DND-41 (cell line): ENCODE data around the gene BRIP1.

Experiments
- ATAC-seq: fragments of 200-7000 bp; cut with Tn5 transposase; 3 replicates; pipeline ENCODE4 v1.9.1; 2021; ENCODE audit warnings: low read depth; ENCODE audit not compliant: insufficient read depth
- DNase-seq: peaks from one replicate; pipeline ENCODE4 v3.0.0-alpha.2; 2020
- H2AFZ ChIP-seq: 2 replicates; pipeline ENCODE4 v1.6.0; 2012; ENCODE audit warnings: low read depth, low read length
- H3K27ac ChIP-seq: 2 replicates; pipeline ENCODE4 v1.5.1; 2012; ENCODE audit warnings: low read length, inconsistent platforms
- H3K27me3 ChIP-seq: fragments of 200-600 bp; sonication (generic); 2 replicates; pipeline ENCODE4 v1.6.0; 2012; ENCODE audit warnings: low read length, mild to moderate bottlenecking, inconsistent platforms; ENCODE audit not compliant: insufficient read depth, poor library complexity
- H3K36me3 ChIP-seq: 2 replicates; pipeline ENCODE4 v1.5.1; 2012; ENCODE audit warnings: low read length, inconsistent platforms; ENCODE audit not compliant: insufficient read depth
- H3K4me1 ChIP-seq: 2 replicates; pipeline ENCODE4 v1.5.1; 2012; ENCODE audit warnings: mild to moderate bottlenecking, low read length; ENCODE audit not compliant: insufficient read depth
- H3K4me2 ChIP-seq: 2 replicates; pipeline ENCODE4 v1.6.0; 2012; ENCODE audit warnings: mild to moderate bottlenecking, moderate library complexity, low read length, inconsistent platforms; ENCODE audit not compliant: insufficient read depth
- H3K4me3 ChIP-seq, 2 experiments: fragments of 200-600 bp in 1 of 2; shearing (Covaris generic) in 1 of 2; 2 replicates each; pipeline ENCODE4 v1.5.1; 2012 to 2016; ENCODE audit warnings: inconsistent platforms in 2 of 2, low read length in 2 of 2, mild to moderate bottlenecking in 2 of 2, low read depth in 1 of 2, moderate library complexity in 1 of 2
- H3K79me2 ChIP-seq: 2 replicates; pipeline ENCODE4 v1.6.0; 2012; ENCODE audit warnings: low read length, inconsistent platforms; ENCODE audit not compliant: insufficient read depth
- H3K9ac ChIP-seq: 2 replicates; pipeline ENCODE4 v1.6.0; 2012; ENCODE audit warnings: low read depth, mild to moderate bottlenecking, inconsistent platforms, low read length, moderate library complexity
- H3K9me3 ChIP-seq: 2 replicates; pipeline ENCODE4 v1.5.1; 2012; ENCODE audit warnings: low read length, moderate library complexity, mild to moderate bottlenecking, inconsistent platforms; ENCODE audit not compliant: insufficient read depth, severe bottlenecking
- H4K20me1 ChIP-seq: 2 replicates; pipeline ENCODE4 v1.6.0; 2012; ENCODE audit warnings: low read length; ENCODE audit not compliant: insufficient read depth
- CTCF ChIP-seq: IDR thresholded peaks from 2 replicates; pipeline ENCODE4 v1.5.1; 2012; ENCODE audit warnings: borderline replicate concordance, low read length, moderate library complexity, mild to moderate bottlenecking; ENCODE audit not compliant: poor library complexity, severe bottlenecking; ENCODE audit errors: extremely low read depth
- EZH2 ChIP-seq: IDR thresholded peaks from 3 replicates; pipeline ENCODE4 v1.6.1; 2012; ENCODE audit warnings: borderline replicate concordance, low read depth, mild to moderate bottlenecking, moderate library complexity, low read length, inconsistent platforms; ENCODE audit not compliant: severe bottlenecking

The BRIP1 gene

GRCh38 chr17:61797283-61797682 is 66.0 kb downstream of the BRIP1 start:
- peaks cover 73% of the 10 kb centered on the region for H3K36me3 ChIP-seq

GRCh38 chr17:61795546-61795945 is 67.8 kb downstream of the BRIP1 start:
- TF ChIP-seq EZH2 (no peak), CTCF (no peak)
- peaks cover 72% of the 10 kb centered on the region for H3K36me3 ChIP-seq
- DNase-seq (no peak), ATAC-seq (no peak)
- H4K20me1 ChIP-seq, result no peaks in the 10 kb centered on the region
- no peak overlapping the region for H2AFZ ChIP-seq
- no peaks in the 10 kb centered on the region for H3K9me3 ChIP-seq
- no peaks in the 10 kb centered on the region for H3K27me3 ChIP-seq
- no peak overlapping the region for H3K9ac ChIP-seq
- H3K4me3 ChIP-seq, result no peak overlapping the region
- no peaks in the 10 kb centered on the region for H3K4me1 ChIP-seq
- H3K27ac ChIP-seq, result no peak overlapping the region
- no peak overlapping the region for H3K4me2 ChIP-seq
- H3K79me2 ChIP-seq, result no peaks in the 10 kb centered on the region

More at GRCh38 chr17:61797283-61797682, 66.0 kb downstream of the BRIP1 start:
- no peaks in the 10 kb centered on the region for H4K20me1 ChIP-seq
- no peak overlapping the region for H3K9ac ChIP-seq
- H3K27me3 ChIP-seq, result no peaks in the 10 kb centered on the region
- no peaks in the 10 kb centered on the region for H3K4me1 ChIP-seq
- no peaks in the 10 kb centered on the region for H3K79me2 ChIP-seq
- H3K27ac ChIP-seq, result no peak overlapping the region
- ATAC-seq (no peak), DNase-seq (no peak)
- H2AFZ ChIP-seq, result no peak overlapping the region
- H3K4me3 ChIP-seq, result no peak overlapping the region
- no peaks in the 10 kb centered on the region for H3K9me3 ChIP-seq
- no peak overlapping the region for H3K4me2 ChIP-seq
- TF ChIP-seq CTCF (no peak), EZH2 (no peak)

GRCh38 chr17:61794792-61795191 is 68.5 kb downstream of the BRIP1 start:
- Histone ChIP-seq H3K9ac (no peak overlapping the region), H3K27me3 (no peaks in the 10 kb centered on the region), H3K4me1 (no peaks in the 10 kb centered on the region), H3K27ac (no peak overlapping the region), H4K20me1 (no peaks in the 10 kb centered on the region), H2AFZ (no peak overlapping the region), H3K4me3 (no peak overlapping the region), H3K36me3 (peaks cover 67% of the 10 kb centered on the region), H3K4me2 (no peak overlapping the region), H3K79me2 (no peaks in the 10 kb centered on the region), H3K9me3 (no peaks in the 10 kb centered on the region)
- ATAC-seq (no peak), DNase-seq (no peak)
- TF ChIP-seq CTCF, result no peak
- TF ChIP-seq EZH2, result no peak

- Histone ChIP-seq H3K79me2 (no peaks in the 10 kb centered on the region), H3K36me3 (peaks cover 63% of the 10 kb centered on the region), H3K4me1 (no peaks in the 10 kb centered on the region), H4K20me1 (no peaks in the 10 kb centered on the region), H2AFZ (no peak overlapping the region), H3K9me3 (no peaks in the 10 kb centered on the region), H3K4me3 (no peak overlapping the region), H3K9ac (no peak overlapping the region), H3K27ac (no peak overlapping the region), H3K27me3 (no peaks in the 10 kb centered on the region), H3K4me2 (no peak overlapping the region)
- ATAC-seq (no peak), DNase-seq (no peak)
- TF ChIP-seq CTCF (no peak), EZH2 (no peak)
Observed at GRCh38 chr17:61794242-61794641, 69.1 kb downstream of the BRIP1 start.
